ENCODE results near the gene PGBD1.

DNA sequence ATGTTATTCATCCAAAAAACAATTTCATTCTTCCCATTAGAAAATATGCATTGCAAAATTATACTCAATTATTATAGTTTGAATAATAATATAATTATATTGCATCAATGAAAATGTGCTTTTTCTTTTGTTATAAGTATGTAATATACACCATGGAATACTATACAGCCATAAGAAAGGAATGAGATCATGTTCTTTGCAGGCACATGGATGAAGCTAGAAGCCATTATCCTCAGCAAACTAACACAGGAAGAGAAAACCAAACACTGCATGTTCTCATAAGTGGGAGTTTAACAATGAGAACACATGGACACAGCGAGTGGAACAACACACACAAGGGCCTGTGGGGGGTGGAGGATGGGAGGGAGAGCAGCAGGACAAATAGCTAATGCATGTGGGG, 24.3 kb upstream of the PGBD1 start:
- TF ChIP-seq POLR2A (IDR thresholded peaks at IDR 0.05; ENCODE audit: low read depth), result no peak
- TF ChIP-seq POLR2AphosphoS5 (IDR thresholded peaks at IDR 0.05), result no peak
- TF ChIP-seq, protein P1, sequence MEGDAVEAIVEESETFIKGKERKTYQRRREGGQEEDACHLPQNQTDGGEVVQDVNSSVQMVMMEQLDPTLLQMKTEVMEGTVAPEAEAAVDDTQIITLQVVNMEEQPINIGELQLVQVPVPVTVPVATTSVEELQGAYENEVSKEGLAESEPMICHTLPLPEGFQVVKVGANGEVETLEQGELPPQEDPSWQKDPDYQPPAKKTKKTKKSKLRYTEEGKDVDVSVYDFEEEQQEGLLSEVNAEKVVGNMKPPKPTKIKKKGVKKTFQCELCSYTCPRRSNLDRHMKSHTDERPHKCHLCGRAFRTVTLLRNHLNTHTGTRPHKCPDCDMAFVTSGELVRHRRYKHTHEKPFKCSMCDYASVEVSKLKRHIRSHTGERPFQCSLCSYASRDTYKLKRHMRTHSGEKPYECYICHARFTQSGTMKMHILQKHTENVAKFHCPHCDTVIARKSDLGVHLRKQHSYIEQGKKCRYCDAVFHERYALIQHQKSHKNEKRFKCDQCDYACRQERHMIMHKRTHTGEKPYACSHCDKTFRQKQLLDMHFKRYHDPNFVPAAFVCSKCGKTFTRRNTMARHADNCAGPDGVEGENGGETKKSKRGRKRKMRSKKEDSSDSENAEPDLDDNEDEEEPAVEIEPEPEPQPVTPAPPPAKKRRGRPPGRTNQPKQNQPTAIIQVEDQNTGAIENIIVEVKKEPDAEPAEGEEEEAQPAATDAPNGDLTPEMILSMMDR (IDR thresholded peaks at IDR 0.05), result no peak
- TF ChIP-seq EP300 (IDR thresholded peaks at IDR 0.05), result no peak
